GM18520 (cell line): Measurements from ENCODE around the gene BACH1.
"Not testable (repeated sequence)": the region's sequence is repeated elsewhere in the genome, so short reads cannot be mapped to it uniquely, and the experiment has no call there.

Experiments used
- ATAC-seq: cut with Tn5 transposase; IDR thresholded peaks from one replicate; pipeline ENCODE4 v1.9.1; 2021; ENCODE audit not compliant: unreplicated experiment

BACH1 gene

GRCh38 chr21:29343519-29343918 lies 44.8 kb downstream of the BACH1 start:
- ATAC-seq: no peak

- ATAC-seq: no peak
These were observed 47.6 kb downstream of the BACH1 start for GRCh38 chr21:29346281-29346680.

GRCh38 chr21:29346771-29347170 lies 48.0 kb downstream of the BACH1 start:
- ATAC-seq: no peak

- no peak for ATAC-seq
These were observed 48.6 kb downstream of the BACH1 start for GRCh38 chr21:29347274-29347681.

DNA sequence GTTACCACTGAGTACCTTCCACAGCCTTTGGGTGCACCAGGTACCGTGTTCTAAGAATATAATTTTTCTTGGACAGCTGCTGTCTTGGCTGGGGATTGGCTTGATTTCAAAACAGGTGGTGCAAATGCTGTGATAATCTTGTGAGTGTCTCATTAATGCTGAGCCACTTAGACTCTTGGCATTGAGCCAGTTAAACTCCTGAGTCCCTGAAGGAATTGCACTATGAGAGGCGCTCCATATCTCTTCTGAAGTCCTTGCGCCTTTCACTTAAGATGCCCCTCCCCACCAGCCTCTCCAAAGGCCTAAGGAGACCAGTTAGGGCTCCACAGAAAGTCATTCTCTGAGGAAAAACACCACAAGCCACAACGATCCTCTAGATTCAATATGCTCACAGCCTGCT lies 51.0 kb downstream of the BACH1 start:
- no peak for ATAC-seq

DNA sequence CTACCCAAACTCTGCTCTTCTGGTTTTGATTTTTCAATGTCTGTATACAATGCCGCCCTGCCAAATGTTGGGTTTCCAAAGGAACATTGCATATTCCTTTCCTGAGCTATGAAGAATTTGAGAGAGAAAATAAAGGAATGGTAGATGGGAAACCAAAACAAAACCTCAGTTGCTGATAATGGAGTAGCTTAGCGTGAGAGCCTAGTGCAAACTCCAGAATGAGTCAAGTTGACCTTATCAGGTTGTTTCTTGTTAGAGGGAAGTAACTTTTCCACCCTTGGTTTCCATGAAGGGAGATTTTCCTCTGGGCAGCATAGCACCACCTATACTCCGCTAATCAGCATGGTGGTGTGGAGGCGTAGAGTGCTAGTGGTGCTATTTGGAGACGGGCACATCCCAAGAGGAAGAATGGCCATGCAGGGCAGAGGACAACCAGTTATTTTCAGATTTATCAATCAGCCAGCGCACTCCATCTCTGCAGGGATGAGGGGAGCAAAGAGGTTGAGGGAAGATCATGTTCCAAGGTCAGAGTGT lies 51.6 kb downstream of the BACH1 start:
- ATAC-seq: no peak

GRCh38 chr21:29351691-29352090 lies 53.0 kb downstream of the BACH1 start:
- ATAC-seq: no peak

DNA sequence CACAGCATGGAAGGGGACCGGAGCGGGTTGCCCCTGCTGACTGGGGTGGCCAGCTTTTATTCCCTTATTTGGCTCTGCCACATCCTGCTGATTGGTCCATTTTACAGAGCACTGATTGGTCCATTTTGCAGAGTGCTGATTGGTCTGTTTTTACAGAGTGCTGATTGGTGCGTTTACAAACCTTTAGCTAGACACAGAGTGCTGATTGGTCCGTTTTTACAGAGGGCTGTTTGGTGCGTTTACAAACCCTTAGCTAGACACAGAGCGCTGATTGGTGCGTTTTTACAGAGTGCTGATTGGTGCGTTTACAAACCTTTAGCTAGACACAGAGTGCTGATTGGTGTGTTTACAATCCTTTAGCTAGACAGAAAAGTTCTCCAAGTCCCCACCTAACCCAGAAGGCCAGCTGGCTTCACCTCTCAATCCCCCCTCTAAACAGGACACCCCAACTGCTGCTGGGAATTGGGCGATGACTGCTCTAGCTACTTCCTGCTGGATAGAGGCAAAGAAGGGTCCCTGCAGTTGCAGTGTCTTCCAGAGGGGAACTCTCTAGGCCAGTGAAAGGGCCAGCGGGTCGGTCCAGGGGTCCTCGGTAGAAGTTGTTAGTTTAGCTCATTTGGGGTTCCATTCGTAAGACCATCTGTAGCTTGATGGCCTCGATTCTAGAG lies 56.5 kb downstream of the BACH1 start:
- not testable (repeated sequence) for ATAC-seq

- ATAC-seq: not testable (repeated sequence)
These were observed 57.6 kb downstream of the BACH1 start for GRCh38 chr21:29356291-29356690.

DNA sequence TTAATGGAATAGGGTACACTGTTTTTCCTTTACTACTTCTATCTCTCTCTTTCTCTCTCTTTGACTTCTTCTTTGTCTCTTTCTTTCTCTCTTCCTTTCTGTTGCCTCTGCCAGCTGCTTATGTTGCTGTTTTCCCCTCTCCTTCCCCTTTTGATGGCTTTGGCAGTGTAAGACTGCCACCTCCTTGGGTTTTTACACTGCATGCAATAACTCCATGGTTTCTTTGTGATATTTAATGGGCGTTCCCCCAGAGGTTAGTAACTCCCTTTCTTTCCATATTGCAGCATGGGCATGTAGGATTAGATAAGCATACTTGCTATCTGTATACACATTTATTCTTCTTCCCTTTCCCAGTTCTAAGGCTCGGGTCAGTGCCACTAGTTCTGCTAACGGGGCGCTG lies 58.1 kb downstream of the BACH1 start:
- not testable (repeated sequence) for ATAC-seq

- ATAC-seq: no peak
These were observed 61.0 kb downstream of the BACH1 start for GRCh38 chr21:29359718-29360117.

- no peak for ATAC-seq
These were observed 62.4 kb downstream of the BACH1 start for GRCh38 chr21:29360799-29361765.

GRCh38 chr21:29362758-29363157 lies 64.0 kb downstream of the BACH1 start:
- ATAC-seq: no peak

DNA sequence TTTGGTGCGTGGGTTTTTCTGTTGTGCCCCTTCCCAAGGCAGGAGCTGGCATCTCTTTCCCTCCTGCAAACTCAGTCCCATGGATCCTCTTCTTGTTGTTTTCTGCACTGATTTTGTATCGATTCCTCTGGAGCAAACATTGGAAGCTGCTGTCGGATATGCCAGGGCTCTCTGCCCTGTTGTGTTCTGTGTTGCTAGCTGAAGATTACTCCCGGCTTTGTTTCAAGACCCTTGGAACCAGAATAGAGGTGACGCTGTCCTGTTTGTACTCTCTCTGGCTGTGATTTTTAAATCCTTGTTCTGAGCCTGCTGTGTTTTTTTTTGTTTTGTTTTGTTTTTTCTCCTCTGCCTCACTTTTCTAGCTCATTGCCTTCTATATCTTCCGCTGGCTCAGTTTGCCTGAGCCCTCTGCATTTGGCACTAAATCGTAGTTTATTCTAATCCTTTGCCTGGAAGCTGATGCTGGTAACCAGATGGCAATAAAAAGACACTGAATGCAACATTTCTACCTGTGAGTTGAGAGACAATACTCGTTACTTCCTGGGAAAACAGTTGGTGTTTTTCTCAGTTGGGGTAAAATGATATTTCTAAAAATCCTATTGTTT lies 67.0 kb downstream of the BACH1 start:
- no peak for ATAC-seq

- ATAC-seq: no peak
These were observed 67.8 kb downstream of the BACH1 start for GRCh38 chr21:29366532-29366931.

DNA sequence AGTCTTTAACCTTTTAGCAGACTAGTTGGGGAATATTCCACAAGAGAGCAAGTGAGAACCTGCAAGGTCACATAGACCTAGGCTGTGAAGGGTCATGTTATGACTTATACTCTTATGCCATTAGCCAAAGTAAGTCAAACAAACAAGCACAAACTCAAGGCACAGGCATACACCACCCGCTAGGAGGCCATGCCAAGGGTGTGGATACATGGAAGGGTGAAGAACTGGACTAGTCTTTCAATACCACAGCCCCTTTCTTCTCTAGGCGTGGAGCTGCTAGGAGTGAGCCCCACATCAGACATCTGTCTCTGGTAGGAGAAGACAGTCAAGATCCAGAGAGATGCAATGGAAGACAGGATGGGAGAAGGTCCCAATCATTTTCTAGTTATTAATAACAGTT lies 68.6 kb downstream of the BACH1 start:
- no peak for ATAC-seq

DNA sequence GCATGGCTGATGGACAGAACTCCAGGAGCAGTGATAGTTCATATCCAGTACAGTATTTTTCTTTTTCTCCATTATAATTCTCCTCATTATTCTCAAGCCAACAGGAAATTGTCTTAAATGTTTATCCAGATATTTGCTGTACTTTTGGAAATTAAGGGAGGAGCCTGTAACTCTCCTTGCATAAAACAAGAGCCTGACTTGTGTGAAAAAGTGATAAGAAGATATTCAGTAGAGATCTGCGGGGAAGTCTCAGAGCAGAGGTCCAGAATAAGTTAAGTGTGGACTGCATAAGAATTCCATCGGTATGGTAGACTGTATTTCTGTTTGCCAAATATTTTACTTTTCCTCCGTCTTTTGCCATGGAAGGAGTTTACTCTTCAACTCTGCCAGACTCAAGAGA lies 70.2 kb downstream of the BACH1 start:
- ATAC-seq: no peak

DNA sequence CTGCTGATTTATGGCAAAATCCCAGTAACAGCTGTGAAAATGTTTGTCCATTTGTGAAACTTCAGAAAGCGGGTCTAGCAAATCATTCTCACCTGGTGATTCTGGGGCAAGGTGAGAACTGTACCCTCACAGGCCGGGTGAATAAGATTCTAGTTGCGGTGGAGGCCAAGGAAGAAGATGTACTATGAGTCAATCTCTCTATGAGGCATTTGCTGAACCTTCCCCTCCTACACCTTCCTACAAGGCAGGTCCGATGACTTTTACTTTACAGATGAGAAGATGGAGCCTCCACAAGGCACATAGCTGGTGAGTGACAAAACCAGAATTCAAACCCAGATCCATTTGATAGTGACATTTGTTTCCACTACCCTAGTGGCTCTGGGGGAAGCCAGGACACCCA lies 72.7 kb downstream of the BACH1 start:
- ATAC-seq: no peak

DNA sequence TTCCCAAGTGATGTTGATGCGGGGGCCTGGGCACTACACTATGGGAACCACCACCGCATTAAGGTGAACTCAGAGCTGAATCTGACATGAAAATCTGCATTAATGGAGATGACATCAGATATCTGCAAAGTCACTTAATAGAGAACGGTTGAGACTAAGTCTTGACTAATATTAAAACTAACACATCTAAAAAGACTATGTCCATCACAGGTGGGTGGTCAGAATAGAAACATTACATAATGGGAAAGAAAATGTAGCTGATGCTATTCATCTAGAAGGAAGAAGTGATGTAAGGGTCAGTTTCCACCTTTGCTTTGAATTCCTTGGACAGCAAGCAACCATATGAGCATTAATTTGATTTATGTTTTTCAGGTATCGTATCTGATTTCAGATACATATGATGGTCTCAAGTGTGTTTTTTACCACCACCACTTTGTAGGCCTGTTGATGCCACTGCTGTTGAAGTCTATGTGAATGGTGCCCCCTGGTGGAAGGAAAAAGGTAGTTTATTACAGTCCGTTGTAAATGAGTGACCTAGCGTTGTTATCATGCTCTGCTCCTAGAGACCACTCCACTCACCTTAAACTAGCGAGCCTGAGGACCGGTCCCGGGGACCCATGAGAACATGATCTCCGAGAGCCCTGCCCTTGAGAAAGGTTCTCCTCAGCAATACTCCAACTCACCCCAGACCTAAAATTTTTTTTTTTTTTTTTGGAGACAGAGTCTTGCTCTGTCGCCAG lies 73.5 kb downstream of the BACH1 start:
- peak; percentile 63 for ATAC-seq

GRCh38 chr21:29374481-29374880 lies 75.8 kb downstream of the BACH1 start:
- no peak for ATAC-seq

- peak; percentile 63 for ATAC-seq
These were observed 77.8 kb downstream of the BACH1 start for GRCh38 chr21:29376556-29376955.
